ENCODE results near the gene C2orf66. TPM values are rescaled to one million over a fixed set of nuclear protein-coding genes. Genes with fewer than 3 reads are reported as not detected.

The C2orf66 gene
- total RNA-seq (not detected), polyA plus RNA-seq (ENCODE audit: insufficient read depth, low read depth, low replicate concordance) (not detected)
- long read RNA-seq, donor 1: 0 reads
- long read RNA-seq, donor 2: 0 reads
- long read RNA-seq, donor 3: 0 reads
- long read RNA-seq, donor 4: 0 reads
- long read RNA-seq, donor 5: 0 reads
- long read RNA-seq, donor 6: 0 reads
- long read RNA-seq, donor 7: 0 reads
- long read RNA-seq, donor 8: 0 reads
- long read RNA-seq, donor 9: 0 reads
- long read RNA-seq, donor 10: 0 reads

GRCh38 chr2:196809260-196809659, at the start of gene C2orf66:
Gene C2orf66, minus strand, starts transcription at chr2:196809355. Its CDS starts 19 bp downstream, at chr2:196809336.
- Histone ChIP-seq H3K27ac (ENCODE audit: low read depth in 2 of 2, low read length in 2 of 2) (no peak within 1 kb of the TSS), H3K36me3 (ENCODE audit: control insufficient read depth in 2 of 3, insufficient read depth in 3 of 3, low read length in 3 of 3) (no peaks in the 10 kb centered on the region), H3K9ac (ENCODE audit: low read length in 3 of 3) (no peak within 1 kb of the TSS), H3K4me3 (ENCODE audit: low read length in 3 of 3) (no peak within 1 kb of the TSS), H3K27me3 (ENCODE audit: control insufficient read depth, insufficient read depth, low read length) (no peaks in the 10 kb centered on the region), H3K9me3 (ENCODE audit: control insufficient read depth in 2 of 3, insufficient read depth in 1 of 3, low read length in 3 of 3) (no peaks in the 10 kb centered on the region), H3K4me1 (ENCODE audit: control insufficient read depth in 2 of 3, insufficient read depth in 2 of 3, low read depth in 1 of 3, low read length in 3 of 3) (no peaks in the 10 kb centered on the region)
- DNase-seq (no peak), FAIRE-seq (no peak)
- TF ChIP-seq, protein P1, sequence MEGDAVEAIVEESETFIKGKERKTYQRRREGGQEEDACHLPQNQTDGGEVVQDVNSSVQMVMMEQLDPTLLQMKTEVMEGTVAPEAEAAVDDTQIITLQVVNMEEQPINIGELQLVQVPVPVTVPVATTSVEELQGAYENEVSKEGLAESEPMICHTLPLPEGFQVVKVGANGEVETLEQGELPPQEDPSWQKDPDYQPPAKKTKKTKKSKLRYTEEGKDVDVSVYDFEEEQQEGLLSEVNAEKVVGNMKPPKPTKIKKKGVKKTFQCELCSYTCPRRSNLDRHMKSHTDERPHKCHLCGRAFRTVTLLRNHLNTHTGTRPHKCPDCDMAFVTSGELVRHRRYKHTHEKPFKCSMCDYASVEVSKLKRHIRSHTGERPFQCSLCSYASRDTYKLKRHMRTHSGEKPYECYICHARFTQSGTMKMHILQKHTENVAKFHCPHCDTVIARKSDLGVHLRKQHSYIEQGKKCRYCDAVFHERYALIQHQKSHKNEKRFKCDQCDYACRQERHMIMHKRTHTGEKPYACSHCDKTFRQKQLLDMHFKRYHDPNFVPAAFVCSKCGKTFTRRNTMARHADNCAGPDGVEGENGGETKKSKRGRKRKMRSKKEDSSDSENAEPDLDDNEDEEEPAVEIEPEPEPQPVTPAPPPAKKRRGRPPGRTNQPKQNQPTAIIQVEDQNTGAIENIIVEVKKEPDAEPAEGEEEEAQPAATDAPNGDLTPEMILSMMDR (IDR thresholded peaks at IDR 0.05; ENCODE audit: borderline replicate concordance, extremely low read depth, insufficient read depth): no peak
- intact Hi-C loops (cut with DNase I): no loop called here

DNA sequence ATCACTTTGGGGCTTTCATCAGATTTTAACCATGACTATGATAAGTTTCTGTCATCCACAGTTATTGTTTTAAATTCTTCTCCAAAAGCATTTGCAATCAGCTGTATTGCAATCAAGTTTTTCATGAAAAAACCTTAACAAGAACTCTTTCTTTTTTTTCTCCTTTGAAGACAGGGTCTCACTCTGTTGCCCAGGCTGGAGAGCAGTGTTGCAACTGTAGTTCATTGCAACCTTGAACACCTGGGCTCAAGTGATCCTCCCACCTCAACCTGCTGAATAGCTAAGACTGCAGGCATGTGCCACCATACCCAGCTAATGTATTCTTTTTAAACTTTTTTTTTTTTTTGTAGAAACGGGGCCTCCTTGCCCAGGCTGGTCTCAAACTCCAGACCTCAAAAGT, 45.5 kb upstream of the C2orf66 start:
- TF ChIP-seq, protein P1 (IDR thresholded peaks at IDR 0.05; ENCODE audit: borderline replicate concordance, extremely low read depth, insufficient read depth): no peak
- Histone ChIP-seq H3K36me3 (ENCODE audit: control insufficient read depth in 2 of 3, insufficient read depth in 3 of 3, low read length in 3 of 3) (no peaks in the 10 kb centered on the region), H3K4me1 (ENCODE audit: control insufficient read depth in 2 of 3, insufficient read depth in 2 of 3, low read depth in 1 of 3, low read length in 3 of 3) (no peaks in the 10 kb centered on the region), H3K27ac (ENCODE audit: low read depth in 2 of 2, low read length in 2 of 2) (no peak overlapping the region), H3K9me3 (ENCODE audit: control insufficient read depth in 2 of 3, insufficient read depth in 1 of 3, low read length in 3 of 3) (peaks cover 0 to 4% (median 0%) of the 10 kb centered on the region in 3 donors), H3K4me3 (ENCODE audit: low read length in 3 of 3) (no peak overlapping the region), H3K9ac (ENCODE audit: low read length in 3 of 3) (no peak overlapping the region), H3K27me3 (ENCODE audit: control insufficient read depth, insufficient read depth, low read length) (no peaks in the 10 kb centered on the region)
- no peak for DNase-seq
- intact Hi-C loops (cut with DNase I): no loop called here
- no peak for FAIRE-seq

DNA sequence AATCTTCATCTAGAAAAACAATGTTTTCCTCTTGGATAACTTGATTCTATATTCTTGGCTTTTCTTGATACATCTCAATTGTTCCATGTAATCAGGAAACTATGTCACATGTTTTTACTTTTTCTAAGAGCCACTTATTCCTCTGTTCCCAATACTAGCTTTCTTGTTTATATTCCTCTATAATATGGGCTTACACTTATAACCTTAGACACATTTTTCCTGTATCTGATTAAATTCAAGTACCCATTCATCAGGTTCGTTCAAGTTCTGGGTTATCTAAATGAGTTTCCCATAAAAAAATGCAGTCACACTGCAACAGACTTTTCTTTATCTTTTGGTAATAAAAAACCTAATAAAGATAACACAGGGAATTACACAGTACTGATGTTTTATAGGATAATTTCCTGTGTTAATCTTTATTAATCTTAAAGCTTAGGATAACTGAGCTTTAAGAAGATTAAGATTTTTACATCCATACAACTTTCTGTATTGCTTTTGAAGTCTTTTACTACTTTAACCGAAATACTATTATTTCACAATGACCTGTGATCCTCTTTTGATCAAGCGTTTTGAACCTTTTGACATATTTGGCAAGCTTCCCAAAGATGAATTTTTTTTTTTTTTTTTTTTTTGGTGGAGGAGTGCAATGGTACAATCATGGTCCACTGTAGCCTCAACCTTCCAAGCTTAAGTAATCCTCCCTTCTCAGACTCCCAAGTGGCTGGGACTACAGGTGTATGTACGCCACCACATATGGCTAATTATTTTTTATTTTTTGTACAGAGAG, 44.3 kb upstream of the C2orf66 start:
- DNase-seq: peak in 1 of 5 donors; percentile 17
- H3K4me1 ChIP-seq (ENCODE audit: control insufficient read depth in 2 of 3, insufficient read depth in 2 of 3, low read depth in 1 of 3, low read length in 3 of 3): no peaks in the 10 kb centered on the region
- intact Hi-C loops (cut with DNase I): no loop called here
- no peaks in the 10 kb centered on the region for H3K27me3 ChIP-seq (ENCODE audit: control insufficient read depth, insufficient read depth, low read length)
- TF ChIP-seq, protein P1 (IDR thresholded peaks at IDR 0.05; ENCODE audit: borderline replicate concordance, extremely low read depth, insufficient read depth): no peak
- H3K9ac ChIP-seq (ENCODE audit: low read length in 3 of 3): no peak overlapping the region
- H3K4me3 ChIP-seq (ENCODE audit: low read length in 3 of 3): no peak overlapping the region
- FAIRE-seq: peak; percentile 8
- H3K9me3 ChIP-seq (ENCODE audit: control insufficient read depth in 2 of 3, insufficient read depth in 1 of 3, low read length in 3 of 3): no peaks in the 10 kb centered on the region
- no peak overlapping the region for H3K27ac ChIP-seq (ENCODE audit: low read depth in 2 of 2, low read length in 2 of 2)
- no peaks in the 10 kb centered on the region for H3K36me3 ChIP-seq (ENCODE audit: control insufficient read depth in 2 of 3, insufficient read depth in 3 of 3, low read length in 3 of 3)
